Colonic mucosa (tissue), 4 donors: ENCODE results near the gene HEXIM2. TPM values are rescaled to one million over a fixed set of nuclear protein-coding genes. Genes with fewer than 3 reads are reported as not detected.

Experiments
- DNase-seq: peaks from one replicate; pipeline ENCODE4 v3.0.0-alpha.2; 2020
- H3K27ac ChIP-seq: fragments of 200-600 bp; one replicate; pipeline ENCODE4 v1.8.0; 2021
- H3K27me3 ChIP-seq: fragments of 200-600 bp; one replicate; pipeline ENCODE4 v1.8.0; 2021
- H3K36me3 ChIP-seq: fragments of 200-600 bp; one replicate; pipeline ENCODE4 v1.8.0; 2021
- H3K4me1 ChIP-seq: fragments of 200-600 bp; one replicate; pipeline ENCODE4 v1.8.0; 2021; ENCODE audit warnings: mild to moderate bottlenecking
- H3K4me3 ChIP-seq: fragments of 200-600 bp; one replicate; pipeline ENCODE4 v1.8.0; 2021
- H3K9ac ChIP-seq, 2 donors: one replicate each; pipeline ENCODE4 v1.7.0; 2013; ENCODE audit warnings: control low read depth in 2 of 2, low read depth in 2 of 2, low read length in 2 of 2
- H3K9me3 ChIP-seq: fragments of 200-600 bp; one replicate; pipeline ENCODE4 v1.8.0; 2021
- CTCF ChIP-seq: fragments of 200-600 bp; IDR thresholded peaks from one replicate; pipeline ENCODE4 v1.8.0; 2022; ENCODE audit warnings: antibody characterized with exemption, mild to moderate bottlenecking
- intact Hi-C: fragments of 100-400 bp; cut with DNase I; formaldehyde crosslinking; loops from one replicate; pipeline ENCODE4 v1.14.1; 2022
- total RNA-seq, 2 donors: library from RNA; stranded (reverse); fragmentation: NEBNext Ultra II Directional in 1 of 2; extraction: Animal tissue kit (Norgen Biotek cat#: 25700) in 1 of 2; gene quantifications; one replicate each; pipeline ENCODE4 v1.2.1, GENCODE V29; 2021
- donor health status: healthy.
- donor health status: DM: no; HTN: no; CAD: no.
- donor health status: DM: no; HTN: no; CAD: no.

Gene HEXIM2
- total RNA-seq, 2 donors from 2014 or later: 7.2 to 8.1 TPM

- no peak overlapping the region for H3K9ac ChIP-seq
- no peak overlapping the region for H3K27ac ChIP-seq
- no peaks in the 10 kb centered on the region for H3K9me3 ChIP-seq
- intact Hi-C loops: no loop called here
- H3K27me3 ChIP-seq: no peaks in the 10 kb centered on the region
- H3K36me3 ChIP-seq: no peaks in the 10 kb centered on the region
- DNase-seq: no peak
- TF ChIP-seq CTCF: no peak
- H3K4me3 ChIP-seq: no peak overlapping the region
- H3K4me1 ChIP-seq: no peaks in the 10 kb centered on the region
Observed at GRCh38 chr17:45115015-45115625, 46.6 kb upstream of the HEXIM2 start.

- H3K27me3 ChIP-seq: no peaks in the 10 kb centered on the region
- H3K27ac ChIP-seq: no peak overlapping the region
- no peaks in the 10 kb centered on the region for H3K4me1 ChIP-seq
- DNase-seq: no peak
- H3K4me3 ChIP-seq: no peak overlapping the region
- H3K9ac ChIP-seq: no peak overlapping the region
- no peaks in the 10 kb centered on the region for H3K36me3 ChIP-seq
- intact Hi-C loops: no loop called here
- H3K9me3 ChIP-seq: no peaks in the 10 kb centered on the region
- no peak for TF ChIP-seq CTCF
Observed at GRCh38 chr17:45115871-45116270, 45.8 kb upstream of the HEXIM2 start.

- no peaks in the 10 kb centered on the region for H3K27me3 ChIP-seq
- H3K9me3 ChIP-seq: no peaks in the 10 kb centered on the region
- no peaks in the 10 kb centered on the region for H3K36me3 ChIP-seq
- no peak overlapping the region for H3K4me3 ChIP-seq
- H3K9ac ChIP-seq: no peak overlapping the region
- DNase-seq: no peak
- no peak overlapping the region for H3K27ac ChIP-seq
- H3K4me1 ChIP-seq: no peaks in the 10 kb centered on the region
- intact Hi-C loops: no loop called here
- no peak for TF ChIP-seq CTCF
Observed at GRCh38 chr17:45116434-45117016, 45.1 kb upstream of the HEXIM2 start.

GRCh38 chr17:45117334-45117733 lies 44.3 kb upstream of the HEXIM2 start:
- Histone ChIP-seq H3K27me3 (no peaks in the 10 kb centered on the region), H3K4me3 (no peak overlapping the region), H3K9me3 (no peaks in the 10 kb centered on the region), H3K36me3 (no peaks in the 10 kb centered on the region), H3K9ac (no peak overlapping the region), H3K27ac (no peak overlapping the region), H3K4me1 (no peaks in the 10 kb centered on the region)
- DNase-seq: no peak
- intact Hi-C loops: no loop called here
- TF ChIP-seq CTCF: no peak

- Histone ChIP-seq H3K9me3 (no peaks in the 10 kb centered on the region), H3K36me3 (no peaks in the 10 kb centered on the region), H3K4me1 (peaks cover 7% of the 10 kb centered on the region), H3K27me3 (no peaks in the 10 kb centered on the region), H3K9ac (no peak overlapping the region), H3K27ac (no peak overlapping the region), H3K4me3 (no peak overlapping the region)
- no peak for DNase-seq
- intact Hi-C loops: no loop called here
- no peak for TF ChIP-seq CTCF
Observed at GRCh38 chr17:45117848-45118646, 43.6 kb upstream of the HEXIM2 start.
